GM19238 (cell line): ENCODE results near the gene FARP2.
"Not testable (repeated sequence)": the region's sequence is repeated elsewhere in the genome, so short reads cannot be mapped to it uniquely, and the experiment has no call there.

ENCODE experiments used
- DNase-seq: peaks from one replicate; pipeline ENCODE4 v3.0.0; 2011; ENCODE audit warnings: low spot score; ENCODE audit not compliant: insufficient read length

Gene FARP2, protein sequence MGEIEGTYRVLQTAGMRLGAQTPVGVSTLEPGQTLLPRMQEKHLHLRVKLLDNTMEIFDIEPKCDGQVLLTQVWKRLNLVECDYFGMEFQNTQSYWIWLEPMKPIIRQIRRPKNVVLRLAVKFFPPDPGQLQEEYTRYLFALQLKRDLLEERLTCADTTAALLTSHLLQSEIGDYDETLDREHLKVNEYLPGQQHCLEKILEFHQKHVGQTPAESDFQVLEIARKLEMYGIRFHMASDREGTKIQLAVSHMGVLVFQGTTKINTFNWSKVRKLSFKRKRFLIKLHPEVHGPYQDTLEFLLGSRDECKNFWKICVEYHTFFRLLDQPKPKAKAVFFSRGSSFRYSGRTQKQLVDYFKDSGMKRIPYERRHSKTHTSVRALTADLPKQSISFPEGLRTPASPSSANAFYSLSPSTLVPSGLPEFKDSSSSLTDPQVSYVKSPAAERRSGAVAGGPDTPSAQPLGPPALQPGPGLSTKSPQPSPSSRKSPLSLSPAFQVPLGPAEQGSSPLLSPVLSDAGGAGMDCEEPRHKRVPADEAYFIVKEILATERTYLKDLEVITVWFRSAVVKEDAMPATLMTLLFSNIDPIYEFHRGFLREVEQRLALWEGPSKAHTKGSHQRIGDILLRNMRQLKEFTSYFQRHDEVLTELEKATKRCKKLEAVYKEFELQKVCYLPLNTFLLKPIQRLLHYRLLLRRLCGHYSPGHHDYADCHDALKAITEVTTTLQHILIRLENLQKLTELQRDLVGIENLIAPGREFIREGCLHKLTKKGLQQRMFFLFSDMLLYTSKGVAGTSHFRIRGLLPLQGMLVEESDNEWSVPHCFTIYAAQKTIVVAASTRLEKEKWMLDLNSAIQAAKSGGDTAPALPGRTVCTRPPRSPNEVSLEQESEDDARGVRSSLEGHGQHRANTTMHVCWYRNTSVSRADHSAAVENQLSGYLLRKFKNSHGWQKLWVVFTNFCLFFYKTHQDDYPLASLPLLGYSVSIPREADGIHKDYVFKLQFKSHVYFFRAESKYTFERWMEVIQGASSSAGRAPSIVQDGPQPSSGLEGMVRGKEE

DNA sequence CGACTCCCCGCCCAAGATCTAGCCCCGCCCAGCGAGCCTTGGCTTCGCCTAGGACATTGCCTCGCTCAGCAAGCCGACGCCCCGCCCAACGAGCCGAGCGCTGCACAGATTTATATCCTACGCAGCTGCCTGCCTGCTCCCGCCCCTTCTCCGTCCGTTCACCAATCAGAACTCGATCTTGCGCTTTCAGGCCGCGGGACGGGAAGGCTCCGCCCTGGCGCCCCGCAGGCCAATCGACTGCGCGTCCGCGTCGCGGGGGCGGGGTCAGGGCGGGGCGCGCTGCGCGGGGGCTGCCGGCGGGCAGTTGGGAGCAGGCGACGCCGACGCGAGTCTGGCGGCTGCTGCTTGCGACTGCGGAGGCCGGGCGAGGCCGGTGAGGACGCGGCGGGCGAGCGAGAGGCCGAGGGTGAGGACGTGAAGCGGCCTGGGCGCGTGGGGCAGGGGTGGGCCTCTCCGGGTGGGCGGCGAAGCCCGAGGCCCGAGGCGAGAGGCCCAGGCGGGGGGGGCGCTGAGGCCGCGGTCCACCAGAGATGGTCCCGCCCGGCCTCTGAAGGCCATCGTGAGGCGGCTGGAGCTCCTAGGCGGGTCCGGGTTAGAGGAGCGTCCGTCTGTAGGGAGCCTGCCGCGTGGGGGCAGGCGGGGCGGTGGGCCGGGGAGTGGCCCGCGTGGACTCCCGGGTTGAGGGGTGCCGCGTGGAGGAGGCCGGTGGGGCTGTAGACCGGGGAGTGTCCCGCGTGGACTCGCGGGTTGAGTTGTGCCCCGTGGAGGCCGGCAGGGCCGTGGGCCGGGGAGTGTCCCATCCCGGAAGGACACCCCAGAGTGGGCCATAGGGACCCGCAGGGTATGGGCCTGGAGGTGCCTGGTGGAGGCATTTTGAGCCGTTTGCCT, at the start of gene FARP2:
Gene FARP2 (plus strand): TSS at position 303 of the 888 bp plus-strand sequence. CDS start 16,823 bp downstream, outside the sequence.
- peak; percentile 84 for DNase-seq

DNA sequence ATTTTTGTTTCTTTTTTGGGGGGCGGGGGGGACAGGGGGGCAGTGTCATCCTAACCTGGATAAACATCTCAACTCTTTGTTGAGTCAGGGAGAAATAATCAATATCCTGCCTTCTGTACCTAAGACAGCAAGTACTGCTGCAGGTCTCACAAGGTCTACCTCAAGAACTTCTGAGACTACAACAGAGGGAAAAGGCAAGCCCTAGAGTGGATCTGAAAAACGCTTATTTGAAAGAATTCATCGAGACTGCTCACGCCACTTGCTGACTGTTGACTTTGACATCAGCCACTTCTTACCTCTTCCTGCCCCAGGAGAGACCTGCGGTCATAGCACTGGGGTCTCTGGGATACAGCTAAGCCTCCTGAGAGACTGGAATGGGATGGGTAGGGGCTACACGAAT, 49.0 kb upstream of the FARP2 start:
- no peak for DNase-seq

DNA sequence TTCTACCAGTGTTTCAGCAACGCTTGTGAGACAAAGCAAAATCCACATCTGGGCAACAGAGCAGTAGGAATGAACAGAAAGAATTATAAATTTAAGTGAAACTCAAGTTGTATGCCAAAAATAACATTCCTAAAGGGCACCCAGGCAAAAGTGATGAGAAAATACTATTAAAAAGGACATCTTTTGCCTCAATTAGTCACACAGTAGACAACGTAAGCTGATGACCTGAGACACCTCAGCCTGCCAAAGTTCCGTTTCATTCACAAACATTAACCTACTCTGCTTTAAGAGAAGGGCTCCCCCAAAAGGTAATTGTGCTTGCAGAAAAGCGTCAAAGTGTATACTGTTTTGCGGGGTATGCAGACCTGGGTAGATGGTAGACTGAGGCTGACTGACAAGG, 47.8 kb upstream of the FARP2 start:
- DNase-seq: no peak

DNA sequence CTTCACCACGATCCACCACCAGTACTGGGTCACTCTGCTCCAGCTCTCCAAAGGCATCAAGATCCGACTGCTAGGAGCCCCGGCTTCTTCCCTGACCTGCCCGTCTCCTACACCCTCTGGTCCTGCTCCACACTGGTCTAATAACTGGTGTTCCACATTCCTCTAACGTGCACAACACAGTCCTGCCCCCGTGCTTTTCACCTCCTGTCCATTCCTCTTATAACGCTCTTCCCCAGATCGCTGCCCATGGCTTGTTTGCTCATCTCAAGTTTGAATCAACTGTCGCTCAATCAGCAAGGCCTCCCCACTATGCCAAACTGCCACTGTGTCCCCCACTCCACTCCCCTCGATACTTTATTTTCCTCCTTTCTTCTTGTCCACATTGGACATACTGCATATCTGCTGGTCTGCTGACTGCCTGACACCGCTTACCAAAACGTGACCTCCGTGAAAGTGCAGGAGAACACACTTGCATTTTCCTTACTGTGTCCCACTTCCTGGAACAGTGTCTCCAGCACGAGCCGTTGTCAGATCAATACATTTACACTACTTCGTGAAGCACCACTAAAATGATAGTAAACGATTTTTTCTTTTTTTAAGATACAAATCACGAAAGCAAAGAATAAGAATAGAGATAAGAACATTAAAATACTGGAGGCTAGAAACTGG, 47.1 kb upstream of the FARP2 start:
- no peak for DNase-seq

DNA sequence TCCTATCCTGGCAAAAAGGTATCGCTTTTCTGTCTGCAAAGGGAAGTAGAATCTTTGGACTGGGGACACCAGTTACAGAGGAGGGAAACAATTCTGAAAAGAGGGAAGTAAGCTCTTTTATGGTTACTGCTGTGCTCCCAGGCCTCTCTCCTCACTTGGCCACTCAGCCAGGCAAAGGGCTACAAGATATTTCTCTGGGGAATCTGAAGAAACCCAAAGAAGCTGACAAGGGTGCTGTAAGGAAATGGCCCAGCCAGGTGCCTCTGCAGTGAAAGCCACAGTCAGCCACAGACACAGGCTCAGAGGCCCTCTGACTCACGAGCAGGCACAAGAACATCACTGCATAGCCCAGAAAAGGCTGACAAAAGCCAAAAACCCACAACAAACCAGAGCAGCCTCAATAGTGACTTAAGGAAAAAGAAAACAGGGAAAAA, 46.4 kb upstream of the FARP2 start:
- peak; percentile 35 for DNase-seq

DNA sequence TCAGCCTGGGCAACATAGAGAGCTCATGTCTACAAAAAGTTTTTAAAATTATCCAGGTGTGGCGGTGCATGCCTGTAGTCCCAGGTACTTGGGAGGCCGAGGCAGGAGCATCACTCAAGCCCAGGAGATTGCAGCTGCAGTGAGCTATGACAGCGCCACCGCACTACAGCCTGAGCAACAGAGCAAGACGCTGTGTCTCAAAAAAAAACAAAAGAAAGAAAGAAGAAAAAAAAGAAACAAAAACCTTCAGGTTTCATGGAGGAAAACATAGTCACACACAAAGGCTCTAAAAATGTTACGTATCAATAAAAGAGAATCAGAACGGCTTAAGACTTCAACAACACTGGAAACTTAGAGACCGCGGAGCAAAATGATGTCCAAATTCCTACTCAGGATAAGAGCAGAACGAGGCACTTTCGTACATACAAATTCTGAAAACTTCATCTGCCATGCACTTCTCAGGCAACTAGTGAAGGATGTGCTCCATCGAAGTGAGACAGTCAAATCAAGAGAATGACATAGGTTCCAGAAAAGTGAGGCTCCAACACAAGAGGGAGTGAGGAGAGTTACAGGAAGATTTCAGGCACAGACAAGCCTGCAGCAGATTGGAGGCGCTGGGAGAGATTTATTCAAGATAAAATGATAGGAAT, 45.0 kb upstream of the FARP2 start:
- no peak for DNase-seq

DNA sequence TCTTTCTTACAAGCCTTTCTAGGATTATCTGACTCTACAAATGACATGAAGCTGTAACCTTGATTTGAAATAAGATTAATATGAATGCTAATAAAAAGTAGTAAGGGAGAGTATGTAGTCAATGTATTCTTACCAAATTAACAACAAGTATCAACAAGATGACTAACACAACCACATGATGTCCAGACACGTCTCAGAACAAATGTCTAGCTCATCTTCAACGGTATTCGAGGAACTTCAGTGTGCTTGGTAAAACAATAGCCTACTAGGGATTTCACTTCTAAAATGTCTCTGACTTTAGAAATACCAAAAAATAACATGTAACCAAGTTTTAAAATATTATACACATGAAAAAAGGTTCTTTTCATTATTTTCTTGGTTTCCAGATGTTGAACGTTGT, 44.0 kb upstream of the FARP2 start:
- DNase-seq: no peak

DNA sequence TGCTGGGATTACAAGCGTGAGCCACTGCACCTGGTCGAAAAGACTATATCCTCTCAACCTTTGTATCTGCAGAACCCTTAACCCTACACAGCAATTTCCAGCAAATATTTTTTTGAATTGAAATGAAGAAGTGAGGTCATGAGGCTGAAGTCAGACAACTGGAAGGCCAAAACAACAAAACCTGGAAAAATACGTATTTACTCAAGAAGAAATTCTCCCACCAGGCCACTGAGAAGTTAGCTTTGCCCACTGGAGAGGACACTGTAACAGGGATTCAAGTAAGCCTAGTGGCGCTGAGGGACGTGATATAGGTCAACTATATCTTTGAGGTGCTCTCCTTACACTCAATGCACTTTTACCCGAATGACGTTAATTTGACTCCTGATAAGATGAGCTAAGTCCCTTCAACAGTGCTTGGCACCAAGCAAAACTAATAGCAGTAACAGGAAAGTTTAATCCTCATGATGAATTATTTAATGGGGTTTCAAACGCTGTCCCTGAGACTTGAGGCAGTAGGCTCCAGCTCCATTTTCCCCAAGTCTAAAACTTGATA, 42.5 kb upstream of the FARP2 start:
- no peak for DNase-seq

DNA sequence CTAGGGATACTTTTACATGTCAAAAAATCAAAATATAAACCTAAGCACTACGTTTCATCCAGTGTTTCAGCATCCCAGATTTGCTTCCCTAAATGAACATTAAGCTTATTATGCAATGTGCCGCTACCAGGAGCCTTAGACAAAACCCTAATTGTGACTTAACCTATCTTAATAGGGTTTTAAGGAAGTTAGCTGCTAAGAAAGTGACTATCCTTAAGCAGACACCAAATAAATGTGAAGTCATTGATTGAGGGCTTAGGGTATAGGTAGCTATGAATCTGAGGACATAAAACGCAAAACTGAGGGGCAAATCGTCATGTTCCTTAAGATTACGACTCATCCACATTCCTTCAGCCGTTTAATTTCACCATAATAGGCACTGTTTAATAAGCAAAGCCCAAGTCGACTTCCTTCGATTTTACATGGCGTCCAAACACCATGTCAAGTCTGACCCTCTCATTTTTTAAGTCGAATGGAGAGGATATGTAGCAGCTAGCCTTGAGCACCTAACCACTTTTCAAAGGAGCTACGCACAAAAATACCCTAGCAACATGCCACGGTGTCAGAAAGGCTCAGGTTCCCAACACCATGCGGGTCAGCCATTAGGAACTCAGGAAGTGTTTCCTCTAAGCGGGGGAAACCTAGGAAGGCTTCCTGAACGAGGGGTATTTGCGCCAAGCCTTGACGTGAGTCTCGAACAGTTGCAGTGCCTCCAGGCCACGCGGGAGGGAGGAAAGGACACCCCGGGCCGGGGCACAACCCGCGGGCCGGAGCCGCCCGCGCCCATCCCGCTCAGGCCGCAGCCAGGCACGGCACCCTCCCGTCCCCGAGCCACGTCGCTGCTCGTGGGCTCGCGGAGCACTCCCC, 41.6 kb upstream of the FARP2 start:
- no peak for DNase-seq

DNA sequence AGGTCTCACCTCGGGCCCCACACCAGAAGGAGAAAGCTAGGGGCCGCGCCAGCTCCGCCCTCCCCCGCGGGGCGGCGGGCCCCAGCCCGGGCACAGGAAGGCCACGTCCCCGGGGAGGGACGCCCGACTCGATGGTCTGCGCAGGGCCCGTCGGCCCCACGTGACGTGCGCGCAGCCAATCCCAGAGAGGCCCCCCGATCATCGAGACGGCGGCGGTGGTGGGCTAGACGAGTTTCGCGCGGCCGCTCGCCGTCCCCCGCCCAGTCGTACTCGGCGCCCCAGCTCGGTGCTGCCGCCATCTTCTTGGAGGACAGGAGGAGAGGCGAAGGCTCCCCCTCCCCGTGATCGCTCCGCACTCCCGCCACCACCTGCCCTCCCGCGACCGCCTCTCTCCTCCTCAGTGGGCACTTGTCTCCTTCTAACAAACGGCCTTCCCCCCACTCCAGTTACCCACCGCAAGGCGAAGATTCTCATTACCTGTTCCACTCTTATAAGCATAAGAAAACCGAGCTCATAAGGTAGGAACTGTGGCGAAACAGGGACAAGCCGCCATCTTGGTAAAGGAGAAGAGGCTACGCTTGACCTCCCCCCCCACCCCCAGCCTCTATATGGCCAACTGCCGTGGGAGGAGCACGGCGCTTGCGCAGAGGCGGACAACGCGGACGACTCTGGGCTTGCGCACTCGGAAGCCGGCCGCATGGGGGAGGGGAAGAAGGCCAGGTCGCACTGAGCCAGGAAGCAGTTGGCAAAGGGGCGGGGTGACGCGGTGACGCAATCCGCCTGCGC, 40.8 kb upstream of the FARP2 start, which contains the start of gene HDLBP:
Gene HDLBP (minus strand): TSS at position 580 of the 786 bp plus-strand sequence. CDS start 48,803 bp downstream, outside the sequence.
- DNase-seq: peak; percentile 97

DNA sequence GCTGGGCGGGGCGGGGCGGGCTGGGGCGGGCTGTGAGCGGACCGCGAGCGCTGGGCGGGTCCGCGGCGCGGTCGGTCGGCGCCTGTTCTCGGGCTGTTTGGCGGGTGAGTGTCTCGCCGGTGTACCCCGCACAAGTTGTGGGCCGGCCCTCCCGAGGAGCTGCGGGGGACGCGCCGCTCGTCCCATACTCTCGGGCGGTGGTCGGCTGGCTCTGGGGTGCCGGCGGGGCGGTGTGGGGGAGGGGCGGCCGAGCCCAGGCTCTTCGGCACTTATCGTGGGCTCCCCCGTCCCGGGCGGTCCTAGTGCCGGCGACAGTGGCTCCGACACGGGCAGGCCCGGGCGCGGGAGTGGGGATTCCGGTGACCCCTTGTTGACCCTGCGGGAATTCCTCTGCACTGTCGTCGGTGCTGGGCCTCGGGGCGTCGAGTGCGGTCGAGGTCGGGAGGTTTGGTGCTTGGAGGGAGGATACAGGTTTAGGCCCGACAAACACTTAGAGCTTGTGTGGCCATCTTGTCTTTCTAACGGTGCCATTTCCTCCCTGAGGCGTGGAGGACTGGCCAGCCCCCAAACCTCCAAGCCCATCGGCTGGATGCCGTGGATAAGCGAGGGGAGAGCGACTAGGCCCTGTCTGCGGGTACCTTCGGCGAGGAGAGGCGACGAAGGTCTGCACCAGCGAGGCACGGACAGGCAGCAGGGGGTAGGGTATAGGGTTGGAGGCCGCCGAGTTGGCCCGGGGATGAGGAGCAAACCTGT, 40.0 kb upstream of the FARP2 start, which contains the start of gene SEPTIN2:
Gene SEPTIN2 (plus strand): TSS at position 47 of the 753 bp plus-strand sequence. CDS start 8,308 bp downstream, outside the sequence.
- DNase-seq: peak; percentile 55

DNA sequence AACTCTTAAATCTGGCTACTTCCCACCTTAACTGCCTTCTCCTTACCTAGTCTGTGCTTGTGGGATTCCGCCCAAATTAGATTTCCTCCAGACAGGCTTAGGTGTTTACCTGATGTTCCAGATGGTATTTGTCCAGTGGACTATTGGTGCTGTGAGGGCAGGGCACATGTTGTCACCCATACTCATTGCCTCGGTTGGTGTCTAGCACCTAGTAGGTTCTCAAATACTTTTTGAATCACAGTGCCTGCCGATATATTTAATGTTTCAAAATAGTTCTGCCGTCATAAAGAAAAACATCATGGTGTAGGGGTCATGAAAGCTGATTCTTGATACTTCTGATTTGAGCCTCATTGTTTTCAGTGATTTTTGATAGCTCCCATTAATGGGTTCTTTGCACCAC, 39.3 kb upstream of the FARP2 start:
- DNase-seq: no peak

DNA sequence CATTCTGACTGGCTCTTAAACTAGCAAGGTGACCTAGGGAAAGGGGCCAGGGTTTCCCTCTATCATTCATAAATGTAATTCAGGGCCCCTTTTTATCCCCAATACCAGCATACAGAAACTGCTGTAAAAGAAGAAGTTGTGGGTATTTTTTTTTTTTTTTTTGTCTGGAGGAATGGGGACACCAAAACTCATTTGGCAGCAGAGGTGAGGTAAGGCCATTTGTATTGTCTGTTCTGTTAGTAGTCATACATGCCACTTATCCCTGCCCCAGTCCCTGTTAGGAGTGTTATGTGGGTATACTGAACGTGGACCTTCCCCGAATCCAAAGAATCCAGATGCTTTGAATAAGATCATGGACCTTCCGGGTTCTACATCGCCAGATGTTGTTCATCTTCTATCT, 38.7 kb upstream of the FARP2 start:
- no peak for DNase-seq

DNA sequence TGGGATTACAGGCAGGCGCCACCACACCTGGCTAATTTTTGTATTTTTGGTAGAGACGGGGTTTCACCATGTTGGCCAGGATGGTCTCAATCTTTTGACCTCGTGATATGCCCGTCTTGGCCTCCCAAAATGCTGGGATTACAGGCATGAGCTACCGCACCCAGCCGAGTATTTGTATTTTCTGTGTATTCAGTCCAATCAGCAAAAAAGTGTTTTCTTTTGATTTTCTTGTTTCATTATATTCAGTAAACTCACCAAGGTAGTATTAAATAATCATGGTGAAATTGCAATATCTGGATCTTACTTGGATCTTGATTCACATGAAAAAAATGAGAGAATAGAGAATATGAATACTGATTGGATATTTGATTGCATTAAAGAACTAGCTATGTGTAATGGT, 37.3 kb upstream of the FARP2 start:
- not testable (repeated sequence) for DNase-seq

DNA sequence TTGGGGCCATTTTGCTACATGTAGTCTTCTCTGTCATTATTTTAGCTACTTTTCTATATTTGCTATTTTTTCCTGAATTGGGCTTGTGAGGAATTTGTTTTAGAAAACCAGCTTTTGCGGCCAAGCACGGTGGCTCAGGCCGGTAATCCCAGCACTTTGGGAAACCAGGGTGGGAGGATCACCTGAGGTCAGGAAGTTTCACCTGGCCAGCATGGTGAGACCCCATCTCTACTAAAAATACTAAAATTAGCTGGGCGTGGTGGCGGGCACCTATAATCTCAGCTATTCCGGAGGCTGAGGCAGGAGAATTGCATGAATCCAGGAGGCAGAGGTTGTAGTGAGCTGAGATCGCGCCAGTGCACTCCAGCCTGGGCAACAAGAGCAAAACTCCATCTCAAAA, 35.7 kb upstream of the FARP2 start:
- no peak for DNase-seq

DNA sequence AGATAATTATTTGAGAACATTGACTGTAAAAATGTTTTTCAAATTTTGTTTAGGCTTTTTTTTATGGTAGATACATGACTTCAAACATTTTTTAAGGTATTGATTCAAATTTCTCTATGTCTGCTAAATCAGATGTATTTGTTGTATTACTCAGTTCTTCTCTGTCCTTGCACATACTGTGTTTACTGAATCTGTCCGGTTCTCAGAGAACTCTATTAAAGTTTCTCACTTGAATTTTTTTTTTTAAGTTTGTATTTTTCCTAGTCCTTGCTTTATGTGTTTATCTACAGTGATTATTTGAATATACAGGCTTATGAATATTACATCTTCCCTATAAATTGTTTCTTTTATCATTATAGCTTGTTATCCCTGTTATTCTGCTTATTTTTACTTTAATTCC, 35.1 kb upstream of the FARP2 start:
- DNase-seq: no peak

DNA sequence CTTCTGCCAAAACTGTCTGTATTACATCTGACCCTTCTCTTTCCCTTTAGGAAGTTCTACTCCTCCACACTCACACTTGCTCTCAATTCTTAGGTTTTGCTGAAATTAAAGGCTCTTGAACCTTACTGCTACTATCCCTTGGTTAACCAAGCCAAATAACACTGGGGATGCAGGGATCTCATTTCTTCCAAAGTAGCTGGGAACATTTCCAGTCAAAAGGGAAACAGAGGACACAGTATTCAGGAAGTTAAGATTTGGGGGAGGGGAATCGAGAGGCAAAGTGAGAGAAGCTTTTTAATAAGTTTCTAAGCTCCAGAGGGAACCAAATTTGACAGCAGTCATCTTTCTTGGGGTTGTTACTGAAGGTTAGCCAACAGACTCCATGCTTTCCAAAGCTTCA, 34.2 kb upstream of the FARP2 start:
- DNase-seq: no peak
